Astrocyte (in vitro differentiated cells and primary cell): ENCODE data around the gene KCNQ1.

Source experiments
- CTCF ChIP-seq: IDR thresholded peaks from 2 replicates; pipeline ENCODE4 v1.5.1; 2011; ENCODE audit warnings: low read depth, mild to moderate bottlenecking, inconsistent platforms, low read length, moderate library complexity; ENCODE audit not compliant: insufficient read depth
- EZH2 ChIP-seq: IDR thresholded peaks from 2 replicates; pipeline ENCODE4 v1.6.1; 2012; ENCODE audit warnings: mild to moderate bottlenecking, low read length, inconsistent platforms; ENCODE audit not compliant: insufficient read depth

- no peak for TF ChIP-seq EZH2
- no peak for TF ChIP-seq CTCF
These were observed 21.4 kb upstream of the KCNQ1 start for GRCh38 chr11:2423157-2424025.
